Left lobe of liver (tissue), 2 donors: Measurements from ENCODE around the gene CEP135. TPM values are rescaled to one million over a fixed set of nuclear protein-coding genes. Genes with fewer than 3 reads are reported as not detected.
"Not testable (repeated sequence)": the region's sequence is repeated elsewhere in the genome, so short reads cannot be mapped to it uniquely, and the experiment has no call there.

ENCODE experiments used
- ATAC-seq: fragments of 200-7000 bp; cut with Tn5 transposase; one replicate; pipeline ENCODE4 v1.9.1; 2020; ENCODE audit warnings: mild to moderate bottlenecking, moderate library complexity
- DNase-seq: peaks from one replicate; pipeline ENCODE4 v3.0.0-alpha.2; 2020; ENCODE audit warnings: low spot score
- total RNA-seq: library from RNA; stranded (reverse); gene quantifications from one replicate; pipeline ENCODE4 v1.2.1, GENCODE V29; 2021
- donor health status: DM: no; HTN: no; CAD: no; lungs with moderate emphysema.
- donor health status: DM: no; HTN: yes; CAD: no.

Gene CEP135
- total RNA-seq, 1 donor from 2014 or later: 0.81 TPM

GRCh38 chr4:55941881-55942396 is 6.8 kb upstream of the CEP135 start:
- DNase-seq (no peak), ATAC-seq (no peak)

GRCh38 chr4:55947254-55947882 is 1.4 kb upstream of the CEP135 start:
- DNase-seq (no peak), ATAC-seq (no peak)

GRCh38 chr4:55947912-55948725 is 626 bp upstream of the CEP135 start:
- ATAC-seq (no peak), DNase-seq (no peak)

GRCh38 chr4:55949482-55949802 is 697 bp downstream of the CEP135 start:
- no peak for DNase-seq
- no peak for ATAC-seq

- DNase-seq (no peak), ATAC-seq (no peak)
Observed at GRCh38 chr4:55951191-55951922, 2.6 kb downstream of the CEP135 start.

GRCh38 chr4:55955710-55956109 is 7.0 kb downstream of the CEP135 start:
- DNase-seq (no peak), ATAC-seq (no peak)

- ATAC-seq: no peak
- no peak for DNase-seq
Observed at GRCh38 chr4:55959655-55960054, 10.9 kb downstream of the CEP135 start.

GRCh38 chr4:55964046-55964445 is 15.3 kb downstream of the CEP135 start:
- DNase-seq (no peak), ATAC-seq (no peak)

GRCh38 chr4:55965585-55965984 is 16.8 kb downstream of the CEP135 start:
- no peak for DNase-seq
- ATAC-seq: no peak

GRCh38 chr4:55966324-55966723 is 17.6 kb downstream of the CEP135 start:
- not testable (repeated sequence) for ATAC-seq, DNase-seq

GRCh38 chr4:55967376-55967775 is 18.6 kb downstream of the CEP135 start:
- ATAC-seq (no peak), DNase-seq (no peak)

GRCh38 chr4:55973650-55974049 is 24.9 kb downstream of the CEP135 start:
- ATAC-seq (no peak), DNase-seq (no peak)

GRCh38 chr4:55977811-55978210 is 29.1 kb downstream of the CEP135 start:
- ATAC-seq (no peak), DNase-seq (no peak)

- no peak for DNase-seq
- no peak for ATAC-seq
Observed at GRCh38 chr4:55979562-55979961, 30.8 kb downstream of the CEP135 start.

GRCh38 chr4:55980725-55981124 is 32.0 kb downstream of the CEP135 start:
- DNase-seq (no peak), ATAC-seq (no peak)

- ATAC-seq (no peak), DNase-seq (no peak)
Observed at GRCh38 chr4:55982976-55983375, 34.2 kb downstream of the CEP135 start.

GRCh38 chr4:55989766-55990165 is 41.0 kb downstream of the CEP135 start:
- DNase-seq: no peak

GRCh38 chr4:55993994-55994663 is 45.4 kb downstream of the CEP135 start:
- no peak for ATAC-seq
- DNase-seq: no peak

More at GRCh38 chr4:55989766-55990165, 41.0 kb downstream of the CEP135 start:
- no peak for ATAC-seq

GRCh38 chr4:55996646-55997045 is 47.9 kb downstream of the CEP135 start:
- ATAC-seq: no peak
- DNase-seq: no peak

GRCh38 chr4:56003606-56004005 is 54.9 kb downstream of the CEP135 start:
- DNase-seq: no peak
- ATAC-seq: no peak

GRCh38 chr4:56004235-56004634 is 55.5 kb downstream of the CEP135 start:
- ATAC-seq (no peak), DNase-seq (no peak)
